ENCODE measurements around the gene TBX15.

GRCh38 chr1:118884946-118885345 is 103.2 kb downstream of the TBX15 start:
- TF ChIP-seq, protein P1, sequence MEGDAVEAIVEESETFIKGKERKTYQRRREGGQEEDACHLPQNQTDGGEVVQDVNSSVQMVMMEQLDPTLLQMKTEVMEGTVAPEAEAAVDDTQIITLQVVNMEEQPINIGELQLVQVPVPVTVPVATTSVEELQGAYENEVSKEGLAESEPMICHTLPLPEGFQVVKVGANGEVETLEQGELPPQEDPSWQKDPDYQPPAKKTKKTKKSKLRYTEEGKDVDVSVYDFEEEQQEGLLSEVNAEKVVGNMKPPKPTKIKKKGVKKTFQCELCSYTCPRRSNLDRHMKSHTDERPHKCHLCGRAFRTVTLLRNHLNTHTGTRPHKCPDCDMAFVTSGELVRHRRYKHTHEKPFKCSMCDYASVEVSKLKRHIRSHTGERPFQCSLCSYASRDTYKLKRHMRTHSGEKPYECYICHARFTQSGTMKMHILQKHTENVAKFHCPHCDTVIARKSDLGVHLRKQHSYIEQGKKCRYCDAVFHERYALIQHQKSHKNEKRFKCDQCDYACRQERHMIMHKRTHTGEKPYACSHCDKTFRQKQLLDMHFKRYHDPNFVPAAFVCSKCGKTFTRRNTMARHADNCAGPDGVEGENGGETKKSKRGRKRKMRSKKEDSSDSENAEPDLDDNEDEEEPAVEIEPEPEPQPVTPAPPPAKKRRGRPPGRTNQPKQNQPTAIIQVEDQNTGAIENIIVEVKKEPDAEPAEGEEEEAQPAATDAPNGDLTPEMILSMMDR (IDR thresholded peaks at IDR 0.05) = no peak
- no peak for TF ChIP-seq EZH2 (IDR thresholded peaks at IDR 0.05)
- no peak for TF ChIP-seq EZH2phosphoT487 (IDR thresholded peaks at IDR 0.05)
